ENCODE measurements around the gene RICTOR. TPM values are rescaled to one million over a fixed set of nuclear protein-coding genes. Genes with fewer than 3 reads are reported as not detected.

Gene RICTOR
- total RNA-seq, 4 donors from 2014 or later, result 47.8 to 87.5 (median 51.2) TPM

- Histone ChIP-seq H3K9me3 (no peaks in the 10 kb centered on the region), H3K27ac (no peak overlapping the region), H3K4me3 (replicated peaks in 1 of 3) (no peak overlapping the region), H3K27me3 (no peaks in the 10 kb centered on the region), H3K36me3 (peaks cover 0 to 4% of the 10 kb centered on the region in 2 donors), H3K4me1 (no peaks in the 10 kb centered on the region)
- TF ChIP-seq, protein P1, sequence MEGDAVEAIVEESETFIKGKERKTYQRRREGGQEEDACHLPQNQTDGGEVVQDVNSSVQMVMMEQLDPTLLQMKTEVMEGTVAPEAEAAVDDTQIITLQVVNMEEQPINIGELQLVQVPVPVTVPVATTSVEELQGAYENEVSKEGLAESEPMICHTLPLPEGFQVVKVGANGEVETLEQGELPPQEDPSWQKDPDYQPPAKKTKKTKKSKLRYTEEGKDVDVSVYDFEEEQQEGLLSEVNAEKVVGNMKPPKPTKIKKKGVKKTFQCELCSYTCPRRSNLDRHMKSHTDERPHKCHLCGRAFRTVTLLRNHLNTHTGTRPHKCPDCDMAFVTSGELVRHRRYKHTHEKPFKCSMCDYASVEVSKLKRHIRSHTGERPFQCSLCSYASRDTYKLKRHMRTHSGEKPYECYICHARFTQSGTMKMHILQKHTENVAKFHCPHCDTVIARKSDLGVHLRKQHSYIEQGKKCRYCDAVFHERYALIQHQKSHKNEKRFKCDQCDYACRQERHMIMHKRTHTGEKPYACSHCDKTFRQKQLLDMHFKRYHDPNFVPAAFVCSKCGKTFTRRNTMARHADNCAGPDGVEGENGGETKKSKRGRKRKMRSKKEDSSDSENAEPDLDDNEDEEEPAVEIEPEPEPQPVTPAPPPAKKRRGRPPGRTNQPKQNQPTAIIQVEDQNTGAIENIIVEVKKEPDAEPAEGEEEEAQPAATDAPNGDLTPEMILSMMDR (IDR thresholded peaks at IDR 0.05), result no peak
- no peak for TF ChIP-seq POLR2A (IDR thresholded peaks at IDR 0.05)
- 83 to 87% methylated on average over 3 of the region's 3 CpGs for WGBS, 2 donors
- intact Hi-C loops (cut with DNase I), result loop anchor here (10.0 kb wide), 1 partner anchor 509 kb away; no protein-coding TSS in a partner anchor
- no peak for DNase-seq
Measured at GRCh38 chr5:38923661-38924451, 150.3 kb downstream of the RICTOR start.

DNA sequence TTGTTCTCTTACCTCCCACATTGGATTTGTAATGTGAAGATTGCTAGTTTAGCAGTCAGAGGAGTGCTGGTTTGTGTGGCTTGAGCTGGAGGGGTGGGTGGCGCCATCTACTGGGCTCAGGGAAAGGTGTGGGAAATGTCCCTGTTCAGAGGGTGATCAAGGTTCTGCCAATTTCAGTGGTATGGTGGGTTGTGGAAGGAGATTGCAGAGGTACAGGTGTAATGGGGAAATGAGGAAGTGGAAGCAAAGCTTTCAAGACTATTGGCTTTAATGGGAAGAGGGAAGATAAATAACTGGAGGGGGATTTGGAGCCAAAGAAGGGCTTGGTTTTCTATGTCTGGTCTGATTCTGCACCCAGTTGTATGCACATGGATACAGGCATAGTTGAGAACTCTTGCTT, 152.0 kb downstream of the RICTOR start:
- DNase-seq, result peak; percentile 52 to 65
- no peaks in the 10 kb centered on the region for H3K4me1 ChIP-seq
- WGBS, 2 donors, result 7 to 8% methylated on average over 1 of the region's 1 CpG
- no peaks in the 10 kb centered on the region for H3K27me3 ChIP-seq
- no peak overlapping the region for H3K4me3 ChIP-seq (replicated peaks in 1 of 3)
- TF ChIP-seq, protein P1 (IDR thresholded peaks at IDR 0.05), result peak in 5 of 6 experiments; percentile 37 to 80 (median 60)
- TF ChIP-seq POLR2A (IDR thresholded peaks at IDR 0.05), result no peak
- H3K9me3 ChIP-seq, result no peaks in the 10 kb centered on the region
- H3K36me3 ChIP-seq, result peaks cover 4 to 6% of the 10 kb centered on the region in 2 donors
- H3K27ac ChIP-seq, result no peak overlapping the region
- intact Hi-C loops (cut with DNase I), result loop anchor here (10.0 kb wide), 1 partner anchor 507 kb away; no protein-coding TSS in a partner anchor

- no peaks in the 10 kb centered on the region for H3K27me3 ChIP-seq
- intact Hi-C loops (cut with DNase I), result loop anchor here (10.0 kb wide), 1 partner anchor 506 kb away; no protein-coding TSS in a partner anchor
- H3K9me3 ChIP-seq, result no peaks in the 10 kb centered on the region
- peaks cover 4 to 6% of the 10 kb centered on the region in 2 donors for H3K36me3 ChIP-seq
- no peaks in the 10 kb centered on the region for H3K4me1 ChIP-seq
- 70 to 72% methylated on average over 1 of the region's 1 CpG for WGBS, 2 donors
- no peak for DNase-seq
- TF ChIP-seq, protein P1 (IDR thresholded peaks at IDR 0.05), result no peak
- no peak for TF ChIP-seq POLR2A (IDR thresholded peaks at IDR 0.05)
- no peak overlapping the region for H3K4me3 ChIP-seq (replicated peaks in 1 of 3)
- H3K27ac ChIP-seq, result no peak overlapping the region
Measured at GRCh38 chr5:38921174-38921573, 153.0 kb downstream of the RICTOR start.

GRCh38 chr5:38916802-38917201, 157.4 kb downstream of the RICTOR start:
- no peak overlapping the region for H3K27ac ChIP-seq
- peaks cover 4 to 6% of the 10 kb centered on the region in 2 donors for H3K36me3 ChIP-seq
- no peak for TF ChIP-seq POLR2A (IDR thresholded peaks at IDR 0.05)
- TF ChIP-seq, protein P1 (IDR thresholded peaks at IDR 0.05), result no peak
- intact Hi-C loops (cut with DNase I), result no loop called here
- no peak overlapping the region for H3K4me3 ChIP-seq (replicated peaks in 1 of 3)
- H3K4me1 ChIP-seq, result no peaks in the 10 kb centered on the region
- no peaks in the 10 kb centered on the region for H3K27me3 ChIP-seq
- no peaks in the 10 kb centered on the region for H3K9me3 ChIP-seq
- no peak for DNase-seq
- WGBS, 2 donors, result 74 to 76% methylated on average over 7 of the region's 7 CpGs

DNA sequence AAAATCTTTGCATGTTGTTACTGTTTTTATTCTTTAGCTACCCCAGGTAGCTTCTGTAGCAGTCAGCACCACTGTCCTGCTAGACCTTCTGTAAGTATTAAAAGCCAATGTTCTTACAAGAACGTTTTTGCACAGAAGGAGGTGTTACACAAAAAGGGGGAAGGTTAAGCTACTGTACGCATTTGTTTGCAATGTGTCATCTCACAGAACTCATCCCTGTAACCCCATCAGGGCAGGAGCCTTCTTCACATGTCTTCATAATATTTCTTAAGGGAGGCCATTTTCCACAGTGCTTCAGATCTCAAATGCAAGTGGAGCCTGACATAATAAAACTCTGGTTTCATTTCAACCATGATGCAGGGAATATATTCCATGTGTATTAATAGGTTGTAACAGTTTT, 160.5 kb downstream of the RICTOR start:
- Histone ChIP-seq H3K9me3 (no peaks in the 10 kb centered on the region), H3K4me3 (replicated peaks in 1 of 3) (no peak overlapping the region), H3K27ac (no peak overlapping the region), H3K36me3 (peaks cover 0 to 6% of the 10 kb centered on the region in 2 donors), H3K4me1 (no peaks in the 10 kb centered on the region), H3K27me3 (no peaks in the 10 kb centered on the region)
- intact Hi-C loops (cut with DNase I), result no loop called here
- no peak for DNase-seq
- 88 to 89% methylated on average over 2 of the region's 2 CpGs for whole genome bisulfite sequencing, 2 donors
- TF ChIP-seq, protein P1 (IDR thresholded peaks at IDR 0.05), result no peak
